ENCODE data around the gene SPEF2. TPM values are rescaled to one million over a fixed set of nuclear protein-coding genes. Genes with fewer than 3 reads are reported as not detected.

The SPEF2 gene
- total and polyA plus RNA-seq, 2 donors from 2014 or later, result 7.1 to 19.1 TPM

GRCh38 chr5:35810601-35811000 is 192.9 kb downstream of the SPEF2 start:
- H3K9ac ChIP-seq (ENCODE audit: low read length in 3 of 3), result no peak overlapping the region
- H3K27ac ChIP-seq (ENCODE audit: low read depth in 2 of 2, low read length in 2 of 2), result no peak overlapping the region
- H3K27me3 ChIP-seq (ENCODE audit: control insufficient read depth, insufficient read depth, low read length), result no peaks in the 10 kb centered on the region
- no peaks in the 10 kb centered on the region for H3K4me1 ChIP-seq (ENCODE audit: control insufficient read depth in 2 of 3, insufficient read depth in 2 of 3, low read depth in 1 of 3, low read length in 3 of 3)
- intact Hi-C loops (cut with DNase I), result no loop called here
- no peak for TF ChIP-seq CTCF (IDR thresholded peaks at IDR 0.05; ENCODE audit: borderline replicate concordance, extremely low read depth, insufficient read depth)
- DNase-seq (no peak), FAIRE-seq (no peak)
- no peak overlapping the region for H3K4me3 ChIP-seq (ENCODE audit: low read length in 3 of 3)
- no peaks in the 10 kb centered on the region for H3K9me3 ChIP-seq (ENCODE audit: control insufficient read depth in 2 of 3, insufficient read depth in 1 of 3, low read length in 3 of 3)
- no peaks in the 10 kb centered on the region for H3K36me3 ChIP-seq (ENCODE audit: control insufficient read depth in 2 of 3, insufficient read depth in 3 of 3, low read length in 3 of 3)

- no peak for FAIRE-seq
- intact Hi-C loops (cut with DNase I), result no loop called here
These were observed 193.6 kb downstream of the SPEF2 start for GRCh38 chr5:35811108-35811741.

GRCh38 chr5:35813521-35813920 is 195.9 kb downstream of the SPEF2 start:
- Histone ChIP-seq H3K4me3 (ENCODE audit: low read length in 3 of 3) (no peak overlapping the region), H3K27me3 (ENCODE audit: control insufficient read depth, insufficient read depth, low read length) (no peaks in the 10 kb centered on the region), H3K9me3 (ENCODE audit: control insufficient read depth in 2 of 3, insufficient read depth in 1 of 3, low read length in 3 of 3) (no peaks in the 10 kb centered on the region), H3K27ac (ENCODE audit: low read depth in 2 of 2, low read length in 2 of 2) (no peak overlapping the region), H3K9ac (ENCODE audit: low read length in 3 of 3) (no peak overlapping the region), H3K36me3 (ENCODE audit: control insufficient read depth in 2 of 3, insufficient read depth in 3 of 3, low read length in 3 of 3) (no peaks in the 10 kb centered on the region), H3K4me1 (ENCODE audit: control insufficient read depth in 2 of 3, insufficient read depth in 2 of 3, low read depth in 1 of 3, low read length in 3 of 3) (no peaks in the 10 kb centered on the region)
- DNase-seq, result no peak
- FAIRE-seq, result no peak
- no peak for TF ChIP-seq CTCF (IDR thresholded peaks at IDR 0.05; ENCODE audit: borderline replicate concordance, extremely low read depth, insufficient read depth)
- intact Hi-C loops (cut with DNase I), result no loop called here

More at GRCh38 chr5:35811108-35811741, 193.6 kb downstream of the SPEF2 start:
- no peak for DNase-seq
- TF ChIP-seq CTCF (IDR thresholded peaks at IDR 0.05; ENCODE audit: borderline replicate concordance, extremely low read depth, insufficient read depth), result no peak
- Histone ChIP-seq H3K9me3 (ENCODE audit: control insufficient read depth in 2 of 3, insufficient read depth in 1 of 3, low read length in 3 of 3) (no peaks in the 10 kb centered on the region), H3K27ac (ENCODE audit: low read depth in 2 of 2, low read length in 2 of 2) (no peak overlapping the region), H3K27me3 (ENCODE audit: control insufficient read depth, insufficient read depth, low read length) (no peaks in the 10 kb centered on the region), H3K4me1 (ENCODE audit: control insufficient read depth in 2 of 3, insufficient read depth in 2 of 3, low read depth in 1 of 3, low read length in 3 of 3) (no peaks in the 10 kb centered on the region), H3K4me3 (ENCODE audit: low read length in 3 of 3) (no peak overlapping the region), H3K9ac (ENCODE audit: low read length in 3 of 3) (no peak overlapping the region), H3K36me3 (ENCODE audit: control insufficient read depth in 2 of 3, insufficient read depth in 3 of 3, low read length in 3 of 3) (no peaks in the 10 kb centered on the region)

Measured in kidney (tissue), 14 donors.